Suprapubic skin (tissue), 4 donors: ENCODE results near the gene NEK6. TPM values are rescaled to one million over a fixed set of nuclear protein-coding genes. Genes with fewer than 3 reads are reported as not detected.

Experiments
- DNase-seq, 2 donors: peaks; one replicate each; pipeline ENCODE4 v3.0.0-alpha.2; 2019; ENCODE audit warnings: low spot score in 2 of 2
- H3K27ac ChIP-seq: fragments of 200-600 bp; sonication (generic); one replicate; pipeline ENCODE4 v1.5.1; 2019
- H3K27me3 ChIP-seq: fragments of 200-600 bp; sonication (generic); one replicate; pipeline ENCODE4 v1.5.1; 2019
- H3K36me3 ChIP-seq: fragments of 200-600 bp; sonication (generic); one replicate; pipeline ENCODE4 v1.5.1; 2019
- H3K4me1 ChIP-seq: fragments of 200-600 bp; sonication (generic); one replicate; pipeline ENCODE4 v1.5.1; 2019
- H3K4me3 ChIP-seq: fragments of 200-600 bp; sonication (generic); one replicate; pipeline ENCODE4 v1.5.1; 2019; ENCODE audit warnings: mild to moderate bottlenecking
- H3K9me3 ChIP-seq: fragments of 200-600 bp; sonication (generic); one replicate; pipeline ENCODE4 v1.5.1; 2019
- CTCF ChIP-seq, 2 donors: fragments of 200-600 bp in 1 of 2; fragments of 450-650 bp in 1 of 2; sonication (generic) in 1 of 2; IDR thresholded peaks; one replicate each; pipeline ENCODE4 v1.5.1; 2016 to 2019; ENCODE audit warnings: antibody characterized with exemption in 2 of 2, mild to moderate bottlenecking in 1 of 2, moderate library complexity in 1 of 2
- EP300 ChIP-seq: sonication (generic); formaldehyde crosslinking; IDR thresholded peaks from one replicate; pipeline ENCODE4 v1.6.1; 2017; ENCODE audit warnings: antibody characterized with exemption
- POLR2A ChIP-seq, 2 donors: fragments of 450-650 bp; IDR thresholded peaks; one replicate each; pipeline ENCODE4 v1.6.1; 2017; ENCODE audit warnings: antibody characterized with exemption in 2 of 2, mild to moderate bottlenecking in 2 of 2, moderate library complexity in 2 of 2
- POLR2AphosphoS5 ChIP-seq, 3 donors: sonication (generic); formaldehyde crosslinking; IDR thresholded peaks; one replicate each; pipeline ENCODE4 v1.6.1; 2017; ENCODE audit warnings: antibody characterized with exemption in 3 of 3
- WGBS: methylation state at CpG from one replicate; pipeline ENCODE4 v1.1.5; 2018; 5-methylcytosine and 5-hydroxymethylcytosine counted together
- total RNA-seq, 4 donors: library from RNA; depleted of rRNA; stranded (reverse); fragments of >200 nt; gene quantifications; one replicate each; pipeline ENCODE4 v1.1.0, GENCODE V29; 2016

NEK6 gene
- 10 to 100 TPM in 2 of 4 donors, 1 to 10 TPM in 2; 5.4 to 17.5 (median 10.6) TPM for total RNA-seq

- 2% methylated on average over 13 of the region's 116 CpGs for WGBS
- TF ChIP-seq POLR2AphosphoS5 (IDR thresholded peaks at IDR 0.05) (no peak), EP300 (no peak), POLR2A (IDR thresholded peaks at IDR 0.05) (no peak), CTCF (IDR thresholded peaks at IDR 0.05) (no peak)
- no peaks in the 10 kb centered on the region for H3K9me3 ChIP-seq
- no peaks in the 10 kb centered on the region for H3K36me3 ChIP-seq
- peak within 1 kb of the TSS; percentile 80 for H3K4me3 ChIP-seq
- no peak for DNase-seq
- no peaks in the 10 kb centered on the region for H3K27me3 ChIP-seq
- peaks cover 44% of the 10 kb centered on the region for H3K4me1 ChIP-seq
- peak within 1 kb of the TSS; percentile 91 for H3K27ac ChIP-seq
Measured at GRCh38 chr9:124257844-124258606, at the start of gene NEK6. Gene NEK6, plus strand, starts transcription at chr9:124257949. Its CDS starts 44,016 bp downstream, at chr9:124301965.

- DNase-seq = no peak
- Histone ChIP-seq H3K27me3 (no peaks in the 10 kb centered on the region), H3K9me3 (no peaks in the 10 kb centered on the region), H3K27ac (no peak overlapping the region), H3K4me3 (no peak overlapping the region), H3K4me1 (peaks cover 4% of the 10 kb centered on the region), H3K36me3 (no peaks in the 10 kb centered on the region)
- TF ChIP-seq POLR2A (IDR thresholded peaks at IDR 0.05) (no peak), EP300 (no peak), POLR2AphosphoS5 (IDR thresholded peaks at IDR 0.05) (no peak), CTCF (IDR thresholded peaks at IDR 0.05) (no peak)
- WGBS = 87% methylated on average over 3 of the region's 3 CpGs
Measured at GRCh38 chr9:124208571-124208970, 49.2 kb upstream of the NEK6 start.

- H3K9me3 ChIP-seq = no peaks in the 10 kb centered on the region
- DNase-seq = no peak
- WGBS = 80% methylated on average over 7 of the region's 7 CpGs
- TF ChIP-seq POLR2A (IDR thresholded peaks at IDR 0.05) (no peak), POLR2AphosphoS5 (IDR thresholded peaks at IDR 0.05) (no peak), CTCF (IDR thresholded peaks at IDR 0.05) (no peak), EP300 (no peak)
- H3K4me1 ChIP-seq = peaks cover 8% of the 10 kb centered on the region
- no peaks in the 10 kb centered on the region for H3K36me3 ChIP-seq
- H3K27me3 ChIP-seq = no peaks in the 10 kb centered on the region
- H3K4me3 ChIP-seq = no peak overlapping the region
- no peak overlapping the region for H3K27ac ChIP-seq
Measured at GRCh38 chr9:124209279-124209678, 48.5 kb upstream of the NEK6 start.

GRCh38 chr9:124209774-124210173 is 48.0 kb upstream of the NEK6 start:
- TF ChIP-seq EP300 (no peak), POLR2AphosphoS5 (IDR thresholded peaks at IDR 0.05) (no peak), CTCF (IDR thresholded peaks at IDR 0.05) (no peak), POLR2A (IDR thresholded peaks at IDR 0.05) (no peak)
- no peak for DNase-seq
- H3K4me1 ChIP-seq = peaks cover 11% of the 10 kb centered on the region
- H3K9me3 ChIP-seq = no peaks in the 10 kb centered on the region
- no peak overlapping the region for H3K4me3 ChIP-seq
- no peaks in the 10 kb centered on the region for H3K27me3 ChIP-seq
- 96% methylated on average over 2 of the region's 2 CpGs for WGBS
- H3K27ac ChIP-seq = no peak overlapping the region
- no peaks in the 10 kb centered on the region for H3K36me3 ChIP-seq

GRCh38 chr9:124210697-124211096 is 47.1 kb upstream of the NEK6 start:
- Histone ChIP-seq H3K27ac (no peak overlapping the region), H3K36me3 (no peaks in the 10 kb centered on the region), H3K27me3 (no peaks in the 10 kb centered on the region), H3K4me3 (no peak overlapping the region), H3K4me1 (peaks cover 11% of the 10 kb centered on the region), H3K9me3 (no peaks in the 10 kb centered on the region)
- no peak for DNase-seq
- TF ChIP-seq EP300 = no peak
- no peak for TF ChIP-seq POLR2AphosphoS5 (IDR thresholded peaks at IDR 0.05)
- no peak for TF ChIP-seq POLR2A (IDR thresholded peaks at IDR 0.05)
- TF ChIP-seq CTCF (IDR thresholded peaks at IDR 0.05) = no peak
- 72% methylated on average over 3 of the region's 3 CpGs for WGBS
